T-helper 1 cell (primary cell): ENCODE measurements around the gene FMN2.
"Not testable (repeated sequence)": the region's sequence is repeated elsewhere in the genome, so short reads cannot be mapped to it uniquely, and the experiment has no call there.

Source experiments
- DNase-seq, 5 donors: peaks; one replicate each; pipeline ENCODE4 v3.0.0-alpha.2; 2012 to 2020

FMN2 gene

GRCh38 chr1:240145120-240145519, 53.4 kb downstream of the FMN2 start:
- no peak for DNase-seq

GRCh38 chr1:240148333-240148732, 56.6 kb downstream of the FMN2 start:
- DNase-seq, result no peak

GRCh38 chr1:240149484-240150094, 57.9 kb downstream of the FMN2 start:
- no peak for DNase-seq

- DNase-seq, result no peak
Measured at GRCh38 chr1:240151136-240151735, 59.6 kb downstream of the FMN2 start.

- no peak for DNase-seq
Measured at GRCh38 chr1:240152611-240153297, 61.1 kb downstream of the FMN2 start.

GRCh38 chr1:240155605-240156004, 63.9 kb downstream of the FMN2 start:
- no peak for DNase-seq

- no peak for DNase-seq
Measured at GRCh38 chr1:240164742-240165141, 73.1 kb downstream of the FMN2 start.

- no peak for DNase-seq
Measured at GRCh38 chr1:240169188-240169587, 77.5 kb downstream of the FMN2 start.

- no peak for DNase-seq
Measured at GRCh38 chr1:240170266-240170665, 78.6 kb downstream of the FMN2 start.

GRCh38 chr1:240170806-240171205, 79.1 kb downstream of the FMN2 start:
- DNase-seq, result no peak

- no peak for DNase-seq
Measured at GRCh38 chr1:240171907-240172306, 80.2 kb downstream of the FMN2 start.

- no peak for DNase-seq
Measured at GRCh38 chr1:240173836-240174235, 82.2 kb downstream of the FMN2 start.

GRCh38 chr1:240174734-240175133, 83.1 kb downstream of the FMN2 start:
- no peak for DNase-seq

- no peak for DNase-seq
Measured at GRCh38 chr1:240178366-240178765, 86.7 kb downstream of the FMN2 start.

- not testable (repeated sequence) for DNase-seq
Measured at GRCh38 chr1:240184682-240185081, 93.0 kb downstream of the FMN2 start.

- no peak for DNase-seq
Measured at GRCh38 chr1:240188139-240188538, 96.5 kb downstream of the FMN2 start.

- DNase-seq, result peak in 1 of 5 donors; percentile 6
Measured at GRCh38 chr1:240189386-240189989, 97.8 kb downstream of the FMN2 start.

GRCh38 chr1:240190881-240191401, 99.3 kb downstream of the FMN2 start:
- peak in 1 of 5 donors; percentile 4 for DNase-seq

- DNase-seq, result no peak
Measured at GRCh38 chr1:240192851-240193250, 101.2 kb downstream of the FMN2 start.

GRCh38 chr1:240193679-240194078, 102.0 kb downstream of the FMN2 start:
- DNase-seq, result no peak

- DNase-seq, result no peak
Measured at GRCh38 chr1:240194120-240194519, 102.4 kb downstream of the FMN2 start.

- DNase-seq, result no peak
Measured at GRCh38 chr1:240198376-240198775, 106.7 kb downstream of the FMN2 start.
